WTC11 (cell line): ENCODE measurements around the gene MRPL32. TPM values are rescaled to one million over a fixed set of nuclear protein-coding genes. Genes with fewer than 3 reads are reported as not detected.

Experiments
- ATAC-seq: fragments of 200-7000 bp; cut with Tn5 transposase; 2 replicates; pipeline ENCODE4 v1.10.0; 2021; ENCODE audit warnings: mild to moderate bottlenecking, moderate library complexity
- CTCF ChIA-PET: fragments of 300-600 bp; sonication (Branson Sonifier 250); formaldehyde crosslinking; loops from one replicate; lab custom pipeline; 2021; ENCODE audit warnings: antibody characterized with exemption; lab: Charles Lee
- POLR2A ChIA-PET: fragments of 350-600 bp; sonication (Branson Sonifier 250); formaldehyde crosslinking; loops from one replicate; lab custom pipeline; 2021; ENCODE audit warnings: antibody characterized with exemption; lab: Charles Lee
- DNase-seq: peaks from one replicate; pipeline ENCODE4 v3.0.0; 2021; ENCODE audit warnings: low spot score
- H3K27ac Mint-ChIP-seq: 2 replicates; pipeline ENCODE4 v1.8.0; 2021; ENCODE audit warnings: mixed read lengths
- H3K27me3 Mint-ChIP-seq: 2 replicates; pipeline ENCODE4 v1.8.0; 2021; ENCODE audit warnings: low read depth, mild to moderate bottlenecking, moderate library complexity, mixed read lengths
- H3K36me3 Mint-ChIP-seq: 2 replicates; pipeline ENCODE4 v1.8.0; 2021; ENCODE audit warnings: mixed read lengths
- H3K4me1 Mint-ChIP-seq: 2 replicates; pipeline ENCODE4 v1.8.0; 2022; ENCODE audit warnings: mixed read lengths
- H3K4me3 Mint-ChIP-seq: 2 replicates; pipeline ENCODE4 v1.8.0; 2021; ENCODE audit warnings: mild to moderate bottlenecking, moderate library complexity, mixed read lengths
- H3K9me3 Mint-ChIP-seq: 2 replicates; pipeline ENCODE4 v1.8.0; 2021; ENCODE audit warnings: mixed read lengths
- CREB1 ChIP-seq: sonication (generic); formaldehyde crosslinking; IDR thresholded peaks from 2 replicates; pipeline ENCODE4 v1.8.0; 2023; ENCODE audit warnings: mild to moderate bottlenecking, missing genetic modification reagents
- CREM ChIP-seq: sonication (generic); formaldehyde crosslinking; IDR thresholded peaks from 2 replicates; pipeline ENCODE4 v1.8.1; 2022; ENCODE audit warnings: mild to moderate bottlenecking, missing genetic modification reagents, moderate library complexity
- EMX1 ChIP-seq: fragments of 250-450 bp; sonication (Bioruptor Pico); IDR thresholded peaks from 2 replicates; pipeline ENCODE4 v1.8.0; 2021; ENCODE audit warnings: mild to moderate bottlenecking
- ETV6 ChIP-seq: sonication (generic); formaldehyde crosslinking; IDR thresholded peaks from 2 replicates; pipeline ENCODE4 v1.8.1; 2022; ENCODE audit warnings: mild to moderate bottlenecking, missing genetic modification reagents
- GRHL2 ChIP-seq: fragments of 250-450 bp; sonication (Bioruptor Pico); IDR thresholded peaks from 2 replicates; pipeline ENCODE4 v1.8.0; 2022; ENCODE audit warnings: mild to moderate bottlenecking, moderate library complexity; ENCODE audit not compliant: insufficient replicate concordance, severe bottlenecking
- KAT7 ChIP-seq: sonication (generic); formaldehyde crosslinking; IDR thresholded peaks from 2 replicates; pipeline ENCODE4 v1.8.1; 2023; ENCODE audit warnings: missing genetic modification reagents, mild to moderate bottlenecking, borderline replicate concordance
- MXD4 ChIP-seq: fragments of 250-450 bp; sonication (Bioruptor Pico); IDR thresholded peaks from 2 replicates; pipeline ENCODE4 v1.8.0; 2021; ENCODE audit warnings: mild to moderate bottlenecking, moderate library complexity, borderline replicate concordance
- NR1H2 ChIP-seq: sonication (generic); formaldehyde crosslinking; IDR thresholded peaks from 2 replicates; pipeline ENCODE4 v1.9.0; 2021; ENCODE audit warnings: mild to moderate bottlenecking, moderate library complexity, missing genetic modification reagents
- NR2C2 ChIP-seq: sonication (generic); formaldehyde crosslinking; IDR thresholded peaks from 2 replicates; pipeline ENCODE4 v1.8.0; 2022; ENCODE audit warnings: mild to moderate bottlenecking, missing genetic modification reagents
- ZNF232 ChIP-seq: sonication (generic); formaldehyde crosslinking; IDR thresholded peaks from 2 replicates; pipeline ENCODE4 v1.8.0; 2022; ENCODE audit warnings: mild to moderate bottlenecking, missing genetic modification reagents
- ZNF263 ChIP-seq: sonication (generic); formaldehyde crosslinking; IDR thresholded peaks from 2 replicates; pipeline ENCODE4 v1.8.1; 2022; ENCODE audit warnings: low read depth, mild to moderate bottlenecking, moderate library complexity, missing genetic modification reagents
- total RNA-seq: library from RNA; stranded (reverse); gene quantifications from 3 replicates; pipeline ENCODE4 v1.2.3, GENCODE V29; 2021
- TF ChIP-seq, protein P1 (sequence below): fragments of 250-450 bp; sonication (Bioruptor Pico); IDR thresholded peaks from 2 replicates; pipeline ENCODE4 v1.9.0; 2021; ENCODE audit warnings: mild to moderate bottlenecking
- TF ChIP-seq, protein P2 (sequence below): sonication (generic); formaldehyde crosslinking; conservative IDR thresholded peaks from 2 replicates; pipeline ENCODE4 v1.8.1; 2023; ENCODE audit warnings: mild to moderate bottlenecking, low read depth, missing genetic modification reagents, moderate library complexity
- TF ChIP-seq, protein P3 (sequence below): sonication (generic); formaldehyde crosslinking; IDR thresholded peaks from 2 replicates; pipeline ENCODE4 v1.8.0; 2022; ENCODE audit warnings: missing genetic modification reagents
- TF ChIP-seq, protein P4 (sequence below): fragments of 250-450 bp; sonication (Bioruptor Pico); IDR thresholded peaks from 2 replicates; pipeline ENCODE4 v1.9.0; 2021; ENCODE audit warnings: mild to moderate bottlenecking, borderline replicate concordance
- TF ChIP-seq, protein P5 (sequence below): sonication (generic); formaldehyde crosslinking; IDR thresholded peaks from 2 replicates; pipeline ENCODE4 v1.8.1; 2023; ENCODE audit warnings: mild to moderate bottlenecking, missing genetic modification reagents, moderate library complexity
- TF ChIP-seq, protein P6 (sequence below): sonication (generic); formaldehyde crosslinking; conservative IDR thresholded peaks from 2 replicates; pipeline ENCODE4 v1.8.1; 2022; ENCODE audit warnings: mild to moderate bottlenecking, missing genetic modification reagents

The MRPL32 gene
- total RNA-seq, 1 experiment from 2014 or later, result 84.4 TPM

DNA sequence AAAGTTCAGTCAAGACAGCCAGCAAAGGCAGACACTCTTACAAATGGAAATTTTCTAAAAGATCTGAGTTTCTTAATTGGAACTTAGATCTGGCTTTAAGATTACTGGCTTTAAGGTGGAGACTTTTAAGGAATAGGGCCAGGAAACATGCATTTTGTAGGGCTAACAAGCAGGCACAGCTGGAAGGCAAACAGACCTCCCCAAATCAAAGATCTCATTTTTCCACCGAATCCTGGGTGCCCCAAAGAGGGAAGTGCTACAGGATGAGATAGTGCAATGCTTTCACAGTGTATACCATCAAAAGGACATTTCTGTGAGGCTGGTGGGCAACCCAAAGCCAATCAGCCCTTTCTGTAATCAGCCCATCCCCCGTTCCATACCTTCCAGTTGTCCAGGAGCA lies 27.4 kb downstream of the MRPL32 start (continued):
- no peak for TF ChIP-seq CREM (CRISPR knock-in tag)

DNA sequence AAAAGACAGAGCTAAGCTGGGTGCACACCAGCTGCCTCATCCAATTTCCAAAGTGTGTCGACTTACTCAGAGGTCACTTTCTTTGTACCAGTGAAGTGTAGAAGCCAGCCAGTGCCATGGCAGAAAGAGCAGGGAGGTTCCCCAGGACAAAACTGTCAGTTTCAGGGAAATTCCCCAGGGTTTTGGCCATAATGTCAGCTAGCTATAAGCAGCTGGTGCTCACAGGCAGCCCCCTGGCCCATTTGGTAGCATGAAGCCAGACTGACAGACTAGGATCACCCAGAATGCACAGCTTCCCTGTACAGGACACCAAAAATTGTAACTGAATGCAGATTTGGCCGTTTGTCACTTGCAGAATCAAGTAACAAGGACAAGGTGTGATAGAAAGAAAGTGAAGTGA lies 28.6 kb downstream of the MRPL32 start:
- ATAC-seq (no peak), DNase-seq (no peak)
- Mint-ChIP-seq H3K27ac (no peak overlapping the region), H3K4me3 (no peak overlapping the region), H3K4me1 (peaks cover 14% of the 10 kb centered on the region), H3K9me3 (peaks cover 40% of the 10 kb centered on the region), H3K36me3 (peaks cover 28% of the 10 kb centered on the region), H3K27me3 (no peaks in the 10 kb centered on the region)
- CTCF ChIA-PET, result interaction anchor here (1.7 to 2.4 kb wide), 2 partner anchors 19 to 22 kb away, joined by 8 to 10 read pairs; no protein-coding TSS in a partner anchor
- POLR2A ChIA-PET, result no interaction called here
- TF ChIP-seq ZNF263 (CRISPR knock-in tag) (no peak), ZNF232 (CRISPR knock-in tag) (no peak), KAT7 (CRISPR knock-in tag) (no peak), ETV6 (CRISPR knock-in tag) (no peak), MXD4 (no peak), NR2C2 (CRISPR knock-in tag) (no peak), NR1H2 (CRISPR knock-in tag) (no peak), CREB1 (CRISPR knock-in tag) (no peak), EMX1 (CRISPR knock-in tag) (no peak), GRHL2 (CRISPR knock-in tag) (no peak)
- TF ChIP-seq, protein P1, sequence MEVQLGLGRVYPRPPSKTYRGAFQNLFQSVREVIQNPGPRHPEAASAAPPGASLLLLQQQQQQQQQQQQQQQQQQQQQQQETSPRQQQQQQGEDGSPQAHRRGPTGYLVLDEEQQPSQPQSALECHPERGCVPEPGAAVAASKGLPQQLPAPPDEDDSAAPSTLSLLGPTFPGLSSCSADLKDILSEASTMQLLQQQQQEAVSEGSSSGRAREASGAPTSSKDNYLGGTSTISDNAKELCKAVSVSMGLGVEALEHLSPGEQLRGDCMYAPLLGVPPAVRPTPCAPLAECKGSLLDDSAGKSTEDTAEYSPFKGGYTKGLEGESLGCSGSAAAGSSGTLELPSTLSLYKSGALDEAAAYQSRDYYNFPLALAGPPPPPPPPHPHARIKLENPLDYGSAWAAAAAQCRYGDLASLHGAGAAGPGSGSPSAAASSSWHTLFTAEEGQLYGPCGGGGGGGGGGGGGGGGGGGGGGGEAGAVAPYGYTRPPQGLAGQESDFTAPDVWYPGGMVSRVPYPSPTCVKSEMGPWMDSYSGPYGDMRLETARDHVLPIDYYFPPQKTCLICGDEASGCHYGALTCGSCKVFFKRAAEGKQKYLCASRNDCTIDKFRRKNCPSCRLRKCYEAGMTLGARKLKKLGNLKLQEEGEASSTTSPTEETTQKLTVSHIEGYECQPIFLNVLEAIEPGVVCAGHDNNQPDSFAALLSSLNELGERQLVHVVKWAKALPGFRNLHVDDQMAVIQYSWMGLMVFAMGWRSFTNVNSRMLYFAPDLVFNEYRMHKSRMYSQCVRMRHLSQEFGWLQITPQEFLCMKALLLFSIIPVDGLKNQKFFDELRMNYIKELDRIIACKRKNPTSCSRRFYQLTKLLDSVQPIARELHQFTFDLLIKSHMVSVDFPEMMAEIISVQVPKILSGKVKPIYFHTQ (CRISPR knock-in tag), result no peak
- TF ChIP-seq, protein P2, sequence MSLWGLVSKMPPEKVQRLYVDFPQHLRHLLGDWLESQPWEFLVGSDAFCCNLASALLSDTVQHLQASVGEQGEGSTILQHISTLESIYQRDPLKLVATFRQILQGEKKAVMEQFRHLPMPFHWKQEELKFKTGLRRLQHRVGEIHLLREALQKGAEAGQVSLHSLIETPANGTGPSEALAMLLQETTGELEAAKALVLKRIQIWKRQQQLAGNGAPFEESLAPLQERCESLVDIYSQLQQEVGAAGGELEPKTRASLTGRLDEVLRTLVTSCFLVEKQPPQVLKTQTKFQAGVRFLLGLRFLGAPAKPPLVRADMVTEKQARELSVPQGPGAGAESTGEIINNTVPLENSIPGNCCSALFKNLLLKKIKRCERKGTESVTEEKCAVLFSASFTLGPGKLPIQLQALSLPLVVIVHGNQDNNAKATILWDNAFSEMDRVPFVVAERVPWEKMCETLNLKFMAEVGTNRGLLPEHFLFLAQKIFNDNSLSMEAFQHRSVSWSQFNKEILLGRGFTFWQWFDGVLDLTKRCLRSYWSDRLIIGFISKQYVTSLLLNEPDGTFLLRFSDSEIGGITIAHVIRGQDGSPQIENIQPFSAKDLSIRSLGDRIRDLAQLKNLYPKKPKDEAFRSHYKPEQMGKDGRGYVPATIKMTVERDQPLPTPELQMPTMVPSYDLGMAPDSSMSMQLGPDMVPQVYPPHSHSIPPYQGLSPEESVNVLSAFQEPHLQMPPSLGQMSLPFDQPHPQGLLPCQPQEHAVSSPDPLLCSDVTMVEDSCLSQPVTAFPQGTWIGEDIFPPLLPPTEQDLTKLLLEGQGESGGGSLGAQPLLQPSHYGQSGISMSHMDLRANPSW (CRISPR knock-in tag), result no peak
- TF ChIP-seq, protein P3, sequence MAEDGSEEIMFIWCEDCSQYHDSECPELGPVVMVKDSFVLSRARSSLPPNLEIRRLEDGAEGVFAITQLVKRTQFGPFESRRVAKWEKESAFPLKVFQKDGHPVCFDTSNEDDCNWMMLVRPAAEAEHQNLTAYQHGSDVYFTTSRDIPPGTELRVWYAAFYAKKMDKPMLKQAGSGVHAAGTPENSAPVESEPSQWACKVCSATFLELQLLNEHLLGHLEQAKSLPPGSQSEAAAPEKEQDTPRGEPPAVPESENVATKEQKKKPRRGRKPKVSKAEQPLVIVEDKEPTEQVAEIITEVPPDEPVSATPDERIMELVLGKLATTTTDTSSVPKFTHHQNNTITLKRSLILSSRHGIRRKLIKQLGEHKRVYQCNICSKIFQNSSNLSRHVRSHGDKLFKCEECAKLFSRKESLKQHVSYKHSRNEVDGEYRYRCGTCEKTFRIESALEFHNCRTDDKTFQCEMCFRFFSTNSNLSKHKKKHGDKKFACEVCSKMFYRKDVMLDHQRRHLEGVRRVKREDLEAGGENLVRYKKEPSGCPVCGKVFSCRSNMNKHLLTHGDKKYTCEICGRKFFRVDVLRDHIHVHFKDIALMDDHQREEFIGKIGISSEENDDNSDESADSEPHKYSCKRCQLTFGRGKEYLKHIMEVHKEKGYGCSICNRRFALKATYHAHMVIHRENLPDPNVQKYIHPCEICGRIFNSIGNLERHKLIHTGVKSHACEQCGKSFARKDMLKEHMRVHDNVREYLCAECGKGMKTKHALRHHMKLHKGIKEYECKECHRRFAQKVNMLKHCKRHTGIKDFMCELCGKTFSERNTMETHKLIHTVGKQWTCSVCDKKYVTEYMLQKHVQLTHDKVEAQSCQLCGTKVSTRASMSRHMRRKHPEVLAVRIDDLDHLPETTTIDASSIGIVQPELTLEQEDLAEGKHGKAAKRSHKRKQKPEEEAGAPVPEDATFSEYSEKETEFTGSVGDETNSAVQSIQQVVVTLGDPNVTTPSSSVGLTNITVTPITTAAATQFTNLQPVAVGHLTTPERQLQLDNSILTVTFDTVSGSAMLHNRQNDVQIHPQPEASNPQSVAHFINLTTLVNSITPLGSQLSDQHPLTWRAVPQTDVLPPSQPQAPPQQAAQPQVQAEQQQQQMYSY, result no peak
- TF ChIP-seq, protein P4, sequence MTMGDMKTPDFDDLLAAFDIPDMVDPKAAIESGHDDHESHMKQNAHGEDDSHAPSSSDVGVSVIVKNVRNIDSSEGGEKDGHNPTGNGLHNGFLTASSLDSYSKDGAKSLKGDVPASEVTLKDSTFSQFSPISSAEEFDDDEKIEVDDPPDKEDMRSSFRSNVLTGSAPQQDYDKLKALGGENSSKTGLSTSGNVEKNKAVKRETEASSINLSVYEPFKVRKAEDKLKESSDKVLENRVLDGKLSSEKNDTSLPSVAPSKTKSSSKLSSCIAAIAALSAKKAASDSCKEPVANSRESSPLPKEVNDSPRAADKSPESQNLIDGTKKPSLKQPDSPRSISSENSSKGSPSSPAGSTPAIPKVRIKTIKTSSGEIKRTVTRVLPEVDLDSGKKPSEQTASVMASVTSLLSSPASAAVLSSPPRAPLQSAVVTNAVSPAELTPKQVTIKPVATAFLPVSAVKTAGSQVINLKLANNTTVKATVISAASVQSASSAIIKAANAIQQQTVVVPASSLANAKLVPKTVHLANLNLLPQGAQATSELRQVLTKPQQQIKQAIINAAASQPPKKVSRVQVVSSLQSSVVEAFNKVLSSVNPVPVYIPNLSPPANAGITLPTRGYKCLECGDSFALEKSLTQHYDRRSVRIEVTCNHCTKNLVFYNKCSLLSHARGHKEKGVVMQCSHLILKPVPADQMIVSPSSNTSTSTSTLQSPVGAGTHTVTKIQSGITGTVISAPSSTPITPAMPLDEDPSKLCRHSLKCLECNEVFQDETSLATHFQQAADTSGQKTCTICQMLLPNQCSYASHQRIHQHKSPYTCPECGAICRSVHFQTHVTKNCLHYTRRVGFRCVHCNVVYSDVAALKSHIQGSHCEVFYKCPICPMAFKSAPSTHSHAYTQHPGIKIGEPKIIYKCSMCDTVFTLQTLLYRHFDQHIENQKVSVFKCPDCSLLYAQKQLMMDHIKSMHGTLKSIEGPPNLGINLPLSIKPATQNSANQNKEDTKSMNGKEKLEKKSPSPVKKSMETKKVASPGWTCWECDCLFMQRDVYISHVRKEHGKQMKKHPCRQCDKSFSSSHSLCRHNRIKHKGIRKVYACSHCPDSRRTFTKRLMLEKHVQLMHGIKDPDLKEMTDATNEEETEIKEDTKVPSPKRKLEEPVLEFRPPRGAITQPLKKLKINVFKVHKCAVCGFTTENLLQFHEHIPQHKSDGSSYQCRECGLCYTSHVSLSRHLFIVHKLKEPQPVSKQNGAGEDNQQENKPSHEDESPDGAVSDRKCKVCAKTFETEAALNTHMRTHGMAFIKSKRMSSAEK (CRISPR knock-in tag), result no peak
- TF ChIP-seq, protein P5, sequence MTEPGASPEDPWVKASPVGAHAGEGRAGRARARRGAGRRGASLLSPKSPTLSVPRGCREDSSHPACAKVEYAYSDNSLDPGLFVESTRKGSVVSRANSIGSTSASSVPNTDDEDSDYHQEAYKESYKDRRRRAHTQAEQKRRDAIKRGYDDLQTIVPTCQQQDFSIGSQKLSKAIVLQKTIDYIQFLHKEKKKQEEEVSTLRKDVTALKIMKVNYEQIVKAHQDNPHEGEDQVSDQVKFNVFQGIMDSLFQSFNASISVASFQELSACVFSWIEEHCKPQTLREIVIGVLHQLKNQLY (CRISPR knock-in tag), result no peak
- TF ChIP-seq, protein P6, sequence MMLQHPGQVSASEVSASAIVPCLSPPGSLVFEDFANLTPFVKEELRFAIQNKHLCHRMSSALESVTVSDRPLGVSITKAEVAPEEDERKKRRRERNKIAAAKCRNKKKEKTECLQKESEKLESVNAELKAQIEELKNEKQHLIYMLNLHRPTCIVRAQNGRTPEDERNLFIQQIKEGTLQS (CRISPR knock-in tag), result no peak
